ENCODE data around the gene ERGIC1.

Gene ERGIC1

DNA sequence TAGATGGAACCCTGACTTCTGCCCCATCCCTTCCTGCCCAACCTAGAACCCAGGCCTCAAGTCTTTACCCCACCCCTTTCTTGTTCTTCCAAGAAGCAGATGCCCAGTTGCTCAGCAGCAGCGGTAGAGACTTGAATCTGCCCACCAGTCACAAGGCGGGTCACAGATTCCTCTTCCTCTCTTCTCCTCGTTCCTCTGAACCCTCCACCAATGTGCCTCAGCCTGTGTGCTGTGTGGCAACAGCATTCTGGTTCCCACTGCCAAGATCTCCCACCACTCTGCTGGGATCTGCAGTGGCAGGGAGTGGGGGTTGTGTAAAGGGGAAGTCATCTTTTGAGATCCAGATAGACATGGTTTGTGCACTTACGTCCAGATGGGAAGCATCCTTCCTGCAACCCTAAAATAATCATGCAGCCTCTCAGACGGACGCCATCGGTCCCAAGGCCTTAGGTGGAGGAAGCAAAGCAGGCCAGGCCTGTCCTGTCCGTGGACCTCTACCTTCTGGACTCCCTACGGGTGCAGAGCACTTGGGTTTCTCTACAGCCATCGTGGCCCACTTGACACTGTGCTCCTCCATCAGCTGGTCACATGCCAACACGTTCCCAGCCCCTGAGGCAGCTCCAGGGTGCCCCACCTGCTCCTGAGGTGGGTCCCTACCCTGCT lies 117.5 kb downstream of the ERGIC1 start:
- no peak for DNase-seq

DNA sequence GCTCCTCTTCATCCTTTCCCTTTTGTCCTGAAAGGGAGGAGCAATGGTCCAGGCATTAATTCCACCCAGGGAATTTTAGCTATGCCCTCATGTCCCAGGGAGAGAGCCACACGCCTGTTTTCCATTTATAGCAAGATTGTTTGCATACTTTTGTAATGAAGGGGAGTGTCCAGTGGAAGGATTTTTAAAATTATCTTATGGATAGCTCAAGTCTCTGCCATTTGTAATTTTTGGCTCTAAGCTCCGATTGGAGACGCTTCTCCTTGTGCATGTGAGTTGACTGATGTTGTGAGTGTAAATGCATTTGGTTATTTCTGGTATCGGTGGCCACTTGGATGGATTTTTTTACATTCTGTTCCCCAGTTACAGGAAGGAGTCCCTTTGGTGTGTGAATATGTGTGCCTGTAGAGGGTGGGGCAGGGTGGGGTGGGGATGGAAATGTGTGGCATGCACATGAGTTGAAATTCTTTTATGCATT lies 118.0 kb downstream of the ERGIC1 start:
- DNase-seq, result no peak

DNA sequence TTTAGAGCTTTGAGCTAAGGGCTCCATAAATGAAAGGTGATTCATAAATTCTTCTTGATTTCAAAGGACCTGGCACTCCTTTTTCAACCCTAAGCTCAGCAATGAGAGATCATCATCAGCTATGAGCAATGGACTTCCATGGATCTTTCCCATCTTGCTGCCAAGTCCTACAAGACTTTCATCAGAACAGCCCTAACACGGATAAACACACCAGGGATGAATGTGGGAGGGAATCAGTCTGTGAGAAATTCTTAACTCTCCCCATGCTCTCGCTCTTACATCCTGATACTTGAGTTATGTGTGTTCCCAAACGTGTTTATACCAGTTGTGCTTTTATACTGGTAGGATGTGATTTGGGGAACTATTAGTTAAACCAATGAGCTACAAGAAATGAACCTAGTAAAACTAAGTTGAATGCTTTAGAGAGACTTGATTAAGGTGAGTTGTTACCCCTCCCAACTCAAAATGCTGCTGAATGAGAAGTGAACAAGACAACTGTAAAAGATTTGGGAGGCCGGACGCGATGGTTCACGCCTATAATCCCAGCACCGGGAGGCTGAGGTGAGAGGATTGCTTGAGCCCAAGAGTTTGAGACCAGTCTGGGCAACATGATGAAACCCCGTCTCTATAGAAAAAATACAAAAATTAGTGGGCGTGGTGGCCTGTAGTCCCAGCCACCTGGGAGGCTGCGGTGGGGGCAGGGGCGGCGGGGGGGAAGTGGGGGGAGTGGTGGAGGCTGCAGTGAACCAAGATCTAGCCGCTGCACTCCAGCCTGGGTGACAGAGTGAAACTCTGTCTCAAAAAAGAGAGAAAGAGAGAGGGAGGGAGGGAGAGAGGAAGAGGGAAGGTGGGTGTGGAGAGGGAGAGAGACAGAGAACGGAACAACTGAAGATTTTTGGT lies 120.0 kb downstream of the ERGIC1 start:
- no peak for DNase-seq

DNA sequence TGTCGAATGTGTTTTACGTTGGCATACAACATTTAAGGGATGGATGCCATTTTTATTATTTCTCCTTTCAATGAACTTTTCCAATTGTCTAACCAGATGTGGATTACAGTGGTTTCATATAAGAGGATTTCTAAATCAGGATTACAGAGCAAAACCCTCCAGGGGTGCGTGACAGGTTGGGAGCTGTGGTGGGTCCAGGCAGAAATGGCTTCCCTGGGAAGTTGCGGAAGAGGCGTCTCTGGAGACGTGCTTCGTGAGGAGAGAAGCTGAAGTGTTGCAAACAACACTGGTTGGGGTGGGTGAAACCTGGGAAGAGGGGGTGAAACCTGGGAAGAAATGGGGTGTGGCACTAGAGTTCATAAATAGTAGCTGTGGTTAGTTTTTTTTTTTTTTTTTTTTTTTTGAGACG lies 120.7 kb downstream of the ERGIC1 start:
- DNase-seq, result no peak

DNA sequence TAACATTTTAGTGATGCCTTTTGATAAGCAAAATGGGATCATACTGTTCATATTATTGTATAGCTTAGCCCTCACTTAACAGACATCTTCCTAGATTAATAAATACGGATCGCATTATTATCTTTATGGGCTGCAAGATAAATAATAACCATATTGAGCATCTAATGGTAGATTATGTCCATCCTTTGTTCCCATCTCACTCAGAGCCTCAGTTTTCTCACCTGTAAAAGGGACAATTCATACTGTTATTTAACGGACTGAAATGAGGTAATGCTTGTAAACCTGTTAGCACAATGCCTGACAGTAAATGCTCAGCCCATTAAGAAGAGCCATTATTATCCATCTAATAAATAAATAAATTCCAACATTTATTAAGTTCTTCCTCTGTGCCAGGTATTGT lies 122.2 kb downstream of the ERGIC1 start:
- no peak for DNase-seq

DNA sequence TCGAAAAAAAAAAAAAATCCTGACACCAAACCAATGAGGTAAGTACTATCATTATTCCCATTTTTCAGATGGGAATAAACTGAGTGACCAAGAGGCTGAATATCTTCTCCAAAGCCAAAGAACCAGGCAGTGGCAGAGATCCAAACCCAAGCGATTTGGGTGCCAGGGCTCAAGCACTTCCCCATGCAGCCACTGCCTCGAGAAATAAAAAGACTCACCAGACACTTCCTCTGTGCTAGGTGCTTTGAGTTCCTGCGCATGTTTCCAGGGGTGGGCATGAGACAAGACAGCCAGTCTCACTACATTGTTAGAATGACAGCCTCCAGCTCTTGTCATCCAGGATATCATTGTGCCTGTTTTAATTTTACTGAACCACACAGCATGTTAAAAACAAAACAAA lies 122.9 kb downstream of the ERGIC1 start:
- no peak for DNase-seq

DNA sequence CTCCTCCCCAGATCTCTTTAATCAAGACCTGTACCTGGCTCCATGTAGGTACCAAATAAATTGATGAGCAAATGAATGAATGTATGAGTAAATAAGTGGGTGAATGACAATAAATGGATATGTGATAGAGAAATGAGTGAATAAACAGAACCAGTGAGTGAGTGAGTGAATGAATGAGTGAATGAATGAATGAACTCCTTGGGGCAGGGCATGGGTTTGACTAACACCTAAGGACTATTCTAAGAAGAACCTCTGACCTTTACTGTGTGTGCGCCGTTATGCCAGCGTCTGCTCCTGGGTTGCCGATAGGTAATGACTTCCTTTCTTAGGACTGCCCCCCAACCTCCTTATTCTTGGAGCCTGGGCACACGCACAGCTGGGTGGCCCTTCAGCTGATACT lies 123.4 kb downstream of the ERGIC1 start:
- no peak for DNase-seq

DNA sequence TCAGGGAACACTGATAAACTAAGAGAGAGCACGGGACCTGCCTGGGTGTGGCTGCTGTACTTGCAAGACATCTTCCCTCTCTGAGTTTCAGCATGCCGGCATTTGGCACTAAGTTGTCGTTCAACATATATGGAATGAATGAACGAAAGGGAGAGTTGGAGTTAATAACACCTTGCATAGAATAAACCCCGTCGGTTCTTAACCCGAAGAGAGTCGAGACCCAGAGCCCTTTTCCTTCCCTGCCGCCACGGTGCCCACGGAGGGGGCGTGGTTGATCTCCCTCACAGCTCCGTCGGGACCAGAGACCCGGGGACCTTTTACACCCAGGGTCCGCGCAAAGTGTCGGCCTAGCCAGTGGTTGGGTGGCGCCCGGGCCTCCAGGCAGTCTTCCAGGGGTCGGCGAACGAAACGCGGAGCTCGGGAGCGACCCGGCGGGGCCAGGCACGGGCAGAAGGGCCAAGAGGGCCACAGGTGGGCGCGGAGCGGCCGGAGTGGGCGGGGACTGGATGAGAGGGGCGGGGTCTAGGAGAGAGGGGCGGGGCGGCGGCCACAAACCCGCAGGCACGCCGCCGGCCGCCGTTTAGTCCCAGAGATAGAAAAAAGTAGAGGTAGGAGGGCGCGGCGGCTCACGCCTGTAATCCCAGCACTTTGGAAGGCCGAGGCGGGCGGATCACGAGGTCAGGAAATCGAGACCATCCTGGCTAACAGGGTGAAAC lies 124.4 kb downstream of the ERGIC1 start:
- DNase-seq, result peak; percentile 88

DNA sequence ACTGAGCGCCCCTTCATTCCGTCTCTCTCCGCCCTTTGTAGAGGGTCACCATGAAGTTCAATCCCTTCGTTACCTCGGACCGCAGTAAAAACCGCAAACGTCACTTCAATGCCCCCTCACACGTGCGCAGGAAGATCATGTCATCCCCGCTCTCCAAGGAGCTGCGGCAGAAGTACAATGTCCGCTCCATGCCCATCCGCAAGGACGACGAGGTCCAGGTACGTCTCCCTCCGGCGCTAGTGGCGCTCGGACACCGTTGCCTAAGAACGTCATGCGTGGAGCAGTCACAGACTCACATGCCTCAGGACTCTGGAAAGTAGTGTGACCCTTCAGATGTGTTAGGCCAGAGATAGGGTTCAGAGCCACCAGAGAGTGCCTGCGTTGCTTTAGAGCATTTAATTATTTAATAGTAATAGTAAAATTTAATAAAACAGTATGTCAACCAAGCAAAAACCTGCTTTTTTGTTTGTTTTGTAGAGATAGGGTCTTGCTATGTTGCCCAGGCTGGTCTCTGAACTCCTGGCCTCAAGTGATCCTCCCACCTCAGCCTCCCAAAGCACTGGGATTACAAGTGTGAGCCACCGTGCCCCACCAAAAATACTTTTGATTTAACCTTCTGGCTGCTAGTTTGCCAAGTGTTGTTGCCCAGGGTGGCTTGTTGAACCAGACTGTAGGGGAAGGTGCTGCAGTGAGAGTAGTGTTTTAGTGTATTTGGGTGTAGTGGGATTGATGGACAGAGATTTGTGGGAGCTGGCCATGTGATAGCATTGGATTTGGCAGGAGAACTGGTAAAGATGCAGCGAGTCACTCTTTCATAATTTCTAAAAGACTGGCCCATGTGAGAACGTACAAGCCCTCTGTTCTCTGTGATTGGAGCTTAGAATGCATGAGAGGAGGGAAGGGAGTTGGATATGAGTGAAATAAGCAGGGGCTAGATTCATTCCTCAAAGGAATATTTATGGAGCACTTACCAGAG lies 126.1 kb downstream of the ERGIC1 start:
- DNase-seq, result no peak

DNA sequence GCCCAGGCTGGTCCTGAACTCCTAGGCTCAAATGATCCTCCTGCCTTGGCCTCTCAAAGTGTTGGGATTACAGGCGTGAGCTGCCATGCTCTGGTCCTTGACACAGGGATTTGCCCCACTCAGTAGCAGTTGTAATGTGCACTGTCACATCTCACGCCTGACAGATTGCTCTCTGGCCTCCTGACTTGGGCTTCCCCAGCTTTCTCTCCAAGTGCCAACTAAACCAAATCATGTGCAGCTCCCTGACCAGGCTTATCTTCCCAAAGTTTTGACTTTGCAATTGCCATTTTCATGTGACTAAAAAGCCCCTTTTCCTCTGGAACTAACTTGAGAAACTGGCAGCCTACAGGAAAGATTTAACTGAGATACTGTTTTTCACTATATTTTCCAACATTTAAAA lies 135.9 kb downstream of the ERGIC1 start:
- no peak for DNase-seq

DNA sequence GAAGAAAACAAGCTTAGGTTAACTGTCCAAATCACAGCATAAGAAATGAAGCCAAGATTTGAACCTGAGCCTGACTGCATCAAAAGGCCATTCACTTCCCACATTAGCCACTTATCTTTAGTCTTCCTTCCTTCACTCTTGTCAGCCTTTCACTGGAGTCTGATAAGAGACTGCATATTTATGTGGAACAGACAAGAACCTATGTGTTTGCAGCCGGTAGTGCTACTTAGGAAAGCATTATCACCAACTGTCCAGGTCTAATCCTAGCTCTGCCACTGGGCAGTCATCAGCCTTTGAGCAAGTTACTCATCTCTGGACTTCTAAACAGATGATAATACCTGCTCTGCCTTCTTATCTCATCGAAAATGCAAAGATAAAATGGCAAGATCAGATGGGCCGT lies 137.4 kb downstream of the ERGIC1 start:
- DNase-seq, result no peak

DNA sequence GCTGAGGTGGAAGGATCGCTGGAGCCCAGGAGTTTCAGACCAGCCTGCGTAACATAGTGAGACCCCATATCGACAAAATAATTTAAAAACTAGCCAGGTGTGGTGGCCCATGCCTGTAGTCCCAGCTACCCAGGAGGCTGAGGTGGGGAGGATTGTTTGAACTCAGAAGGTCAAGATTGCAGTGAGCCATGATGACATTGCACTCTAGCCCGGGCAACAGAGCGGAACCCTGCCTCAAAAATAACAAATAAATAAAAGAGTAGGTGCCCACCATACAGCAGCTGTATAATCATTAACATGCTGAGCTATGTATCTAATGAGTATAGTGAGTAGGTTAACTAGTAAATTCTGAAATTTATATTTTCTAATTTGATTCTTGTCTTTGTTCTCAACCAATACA lies 138.5 kb downstream of the ERGIC1 start:
- no peak for DNase-seq

DNA sequence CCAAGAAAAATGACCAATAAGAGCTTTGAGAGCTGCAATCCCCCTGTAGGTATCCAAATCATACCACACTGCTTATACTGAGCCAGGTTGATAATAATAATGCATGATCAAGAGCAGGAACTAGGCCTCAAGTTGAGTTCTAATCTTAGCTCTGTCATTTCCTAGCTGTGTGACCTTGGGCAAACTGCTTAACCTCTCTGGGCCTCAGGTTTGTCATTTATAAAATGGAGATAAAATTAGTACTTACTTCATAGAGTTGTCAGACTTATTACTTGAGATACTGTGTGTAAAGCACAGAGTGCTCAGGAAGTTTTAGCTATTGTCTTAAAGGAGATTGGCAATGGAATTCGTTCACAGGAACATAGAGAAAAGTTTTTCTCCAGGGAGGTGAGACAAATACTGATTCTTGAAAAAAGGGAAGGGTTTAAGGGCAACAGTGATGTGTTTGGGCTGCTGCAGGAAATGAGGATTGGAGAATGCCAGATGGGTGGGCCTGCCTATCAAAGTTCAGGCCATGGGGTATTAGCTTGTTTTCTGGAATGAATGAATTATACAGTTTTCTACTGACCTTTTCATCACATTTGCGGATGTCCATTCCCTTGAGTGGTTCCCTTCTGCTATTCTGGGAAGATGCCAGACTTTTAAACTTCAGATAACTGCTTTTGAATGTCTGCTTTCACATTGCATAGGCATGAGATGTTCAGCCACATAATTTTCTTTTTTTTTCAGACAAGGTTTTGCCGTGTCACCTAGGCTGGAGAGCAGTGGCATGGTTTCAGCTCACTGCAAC lies 139.3 kb downstream of the ERGIC1 start:
- no peak for DNase-seq

DNA sequence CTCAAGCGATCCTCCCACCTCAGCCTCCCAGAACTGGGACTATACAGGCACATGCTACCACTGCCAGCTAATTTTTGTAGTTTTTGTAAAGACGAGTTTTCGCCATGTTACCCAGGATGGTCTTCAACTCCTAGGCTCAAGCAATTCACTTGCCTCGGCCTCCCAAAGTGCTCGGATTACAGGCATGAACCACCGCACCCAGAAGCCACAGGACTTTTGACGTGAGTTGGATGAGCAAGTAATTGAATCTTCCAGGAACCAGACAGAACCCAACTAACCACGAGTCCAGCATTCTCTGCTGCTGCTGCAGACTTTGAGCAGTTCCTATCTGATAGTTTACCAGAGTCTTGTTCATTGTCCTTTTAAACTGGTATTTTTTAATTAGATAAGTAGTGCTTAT lies 139.9 kb downstream of the ERGIC1 start:
- no peak for DNase-seq

DNA sequence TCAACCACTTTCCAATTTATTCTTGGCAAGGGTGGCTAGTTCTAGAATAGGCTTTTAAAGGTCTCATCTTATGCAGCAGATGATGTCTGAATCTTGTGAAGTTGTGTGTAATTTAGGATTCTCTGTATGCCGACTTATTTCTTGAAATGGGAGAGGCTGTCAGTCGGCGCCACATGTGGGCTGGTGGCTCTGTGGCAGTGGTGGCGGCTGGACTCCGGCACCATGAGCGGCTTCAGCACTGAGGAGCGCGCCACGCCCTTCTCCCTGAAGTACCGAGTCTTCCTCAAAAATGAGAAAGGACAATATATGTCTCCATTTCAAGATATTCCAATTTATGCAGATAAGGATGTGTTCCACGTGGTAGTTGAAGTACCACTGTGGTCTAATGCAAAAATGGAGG lies 141.2 kb downstream of the ERGIC1 start:
- DNase-seq, result no peak

DNA sequence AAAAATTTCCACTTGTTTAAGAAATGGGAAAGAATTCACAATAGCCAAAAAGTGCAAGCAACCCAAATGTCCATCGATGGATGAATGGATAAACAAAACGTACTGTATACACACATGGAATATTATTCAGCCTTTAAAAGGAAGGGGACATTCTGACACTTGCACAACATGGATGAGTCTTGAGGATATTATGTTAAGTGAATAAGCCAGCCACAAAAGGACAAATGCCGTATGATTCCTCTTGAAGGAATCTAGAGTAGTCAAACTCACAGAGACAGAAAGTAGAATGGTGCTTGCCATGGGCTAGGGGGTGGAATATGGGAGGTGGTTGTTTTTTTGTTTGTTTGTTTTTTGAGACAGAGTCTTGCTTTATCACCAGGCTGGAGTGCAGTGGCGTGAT lies 145.7 kb downstream of the ERGIC1 start:
- DNase-seq, result no peak

DNA sequence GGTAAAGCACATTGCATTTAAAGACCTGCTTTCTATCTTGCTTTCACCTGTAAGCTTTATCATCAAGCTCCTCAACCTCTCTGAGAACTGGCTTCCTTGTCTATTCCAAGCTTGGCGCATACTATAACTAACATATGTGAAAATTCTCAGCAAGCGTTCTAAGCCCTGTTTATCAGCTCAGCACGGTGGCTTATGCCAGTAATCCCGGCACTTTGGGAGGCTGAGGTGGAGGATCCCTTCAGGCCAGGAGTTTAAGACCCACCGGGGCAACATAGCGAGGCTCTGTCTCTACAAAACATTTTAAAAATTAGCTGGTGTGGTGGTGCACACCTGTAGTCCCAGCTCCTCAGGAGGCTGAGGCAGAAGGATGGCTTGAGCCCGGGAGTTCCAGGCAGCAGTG lies 147.9 kb downstream of the ERGIC1 start:
- DNase-seq, result no peak

DNA sequence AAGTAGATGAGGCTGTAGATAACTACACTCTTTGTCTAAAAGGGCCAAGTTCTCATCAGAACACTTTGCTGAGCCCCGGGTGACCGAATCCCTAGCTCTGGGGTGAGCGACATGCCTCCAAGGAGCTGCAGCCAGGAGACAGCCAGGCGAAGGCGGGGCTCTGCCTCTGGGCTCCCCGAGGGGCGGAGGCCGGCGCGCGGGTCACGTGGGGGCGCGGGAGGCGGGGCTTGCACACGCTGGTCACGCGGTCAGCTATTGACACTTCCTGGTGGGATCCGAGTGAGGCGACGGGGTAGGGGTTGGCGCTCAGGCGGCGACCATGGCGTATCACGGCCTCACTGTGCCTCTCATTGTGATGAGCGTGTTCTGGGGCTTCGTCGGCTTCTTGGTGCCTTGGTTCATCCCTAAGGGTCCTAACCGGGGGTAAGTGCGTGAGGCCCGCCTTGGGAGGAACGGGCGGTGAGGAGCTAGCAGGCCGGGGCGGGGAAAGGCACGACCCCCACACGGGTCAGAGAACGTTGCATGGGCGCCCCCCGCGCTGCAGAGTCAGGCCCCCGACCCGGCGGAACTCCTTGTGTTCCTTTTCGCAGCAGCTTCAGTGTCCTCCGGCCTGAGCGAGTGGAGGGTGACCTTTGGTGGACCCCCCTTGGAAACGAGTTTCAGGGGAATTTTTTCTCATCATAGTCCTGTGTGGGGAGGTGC lies 149.6 kb downstream of the ERGIC1 start, which contains the start of gene ATP6V0E1:
ATP6V0E1 (plus strand) TSS at position 230 of the 702 bp plus-strand sequence; CDS start at position 320, 90 bp downstream.
- DNase-seq, result peak; percentile 90

DNA sequence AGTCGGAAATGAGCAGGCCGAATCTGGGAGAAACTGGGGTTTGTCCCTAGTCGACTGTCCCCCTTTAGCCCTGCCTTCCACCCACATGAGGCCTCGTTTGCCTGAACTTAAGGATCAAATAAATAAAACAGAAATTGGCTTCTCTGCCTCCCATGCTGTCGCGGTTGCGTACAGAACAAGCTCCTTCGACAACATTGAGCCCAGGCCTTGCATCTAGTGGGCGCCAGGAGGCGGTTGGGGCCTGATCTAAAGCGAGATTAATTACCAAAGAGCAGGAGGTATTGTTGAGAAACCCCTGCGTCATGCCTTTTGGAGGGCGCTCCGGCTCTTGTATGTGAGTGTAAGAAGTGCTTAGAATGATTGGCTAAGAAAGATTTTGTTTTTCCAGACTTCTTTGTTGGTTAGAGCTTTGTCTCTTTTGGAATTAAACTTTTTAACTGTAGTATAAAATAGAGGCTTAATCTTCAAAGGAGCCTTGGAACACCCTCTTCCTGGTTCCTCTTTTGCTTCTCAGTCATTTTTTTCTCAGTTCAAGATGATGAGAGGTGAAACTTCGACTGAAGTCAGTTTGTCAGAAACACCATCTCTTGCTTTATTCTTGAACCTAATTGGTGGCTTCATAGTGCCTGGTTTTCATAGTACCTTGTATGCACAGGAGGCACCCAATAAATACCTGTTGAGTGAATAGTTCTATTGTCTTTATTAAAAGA lies 150.3 kb downstream of the ERGIC1 start:
- peak; percentile 43 for DNase-seq

DNA sequence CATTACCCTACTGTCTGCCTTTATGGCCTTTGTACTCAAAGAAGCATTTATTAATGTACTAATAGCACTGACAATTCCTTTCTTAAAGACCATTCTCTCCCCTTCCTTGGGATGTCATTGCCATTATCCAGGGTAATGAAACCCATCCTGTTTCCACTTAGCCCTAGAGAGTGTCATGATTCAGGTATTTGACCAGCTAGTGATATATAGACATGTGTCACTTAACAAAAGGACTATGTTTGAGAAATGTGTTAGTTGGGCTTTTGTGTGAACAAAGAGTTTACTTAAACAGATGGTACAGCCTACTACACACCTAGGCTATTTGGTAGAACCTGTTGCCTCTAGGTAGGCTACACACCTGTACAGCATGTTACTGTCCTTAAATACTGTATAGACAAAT lies 151.5 kb downstream of the ERGIC1 start:
- no peak for DNase-seq

Measured in 8988T (cell line).